Stimulated activated CD4-positive, alpha-beta T cell treated with anti-CD3 and anti-CD28 coated beads, Interleukin-4, amount 100 ng/mL, for 48 hours (primary cell): Measurements from ENCODE around the gene CPM.

Experiments
- DNase-seq, 2 donors: peaks; one replicate each; pipeline ENCODE4 v3.0.0-alpha.2; 2020; ENCODE audit warnings: low read depth in 2 of 2

The CPM gene

GRCh38 chr12:68904351-68904962, 28.5 kb downstream of the CPM start:
- DNase-seq, result no peak

- no peak for DNase-seq
Measured at GRCh38 chr12:68903511-68903910, 29.5 kb downstream of the CPM start.

DNA sequence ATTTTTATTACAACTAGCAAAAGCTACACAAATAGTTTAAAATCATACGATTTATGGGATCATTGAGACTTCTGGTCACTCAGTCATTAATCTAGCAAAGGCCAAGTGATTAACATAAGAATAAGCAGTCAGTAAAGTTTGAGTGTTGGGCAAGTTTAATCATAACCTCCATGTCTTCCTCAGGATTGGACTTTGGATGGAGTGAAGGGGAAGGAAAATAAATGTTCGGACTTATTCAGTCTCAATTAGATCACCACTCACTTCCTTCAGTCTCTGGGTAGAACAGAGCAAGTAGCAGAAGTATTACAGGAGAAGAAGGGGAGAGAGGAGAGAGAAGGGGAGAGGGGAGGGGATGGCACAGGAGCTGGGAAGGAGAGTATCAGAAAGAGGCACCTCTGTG, 31.4 kb downstream of the CPM start:
- DNase-seq, result no peak

DNA sequence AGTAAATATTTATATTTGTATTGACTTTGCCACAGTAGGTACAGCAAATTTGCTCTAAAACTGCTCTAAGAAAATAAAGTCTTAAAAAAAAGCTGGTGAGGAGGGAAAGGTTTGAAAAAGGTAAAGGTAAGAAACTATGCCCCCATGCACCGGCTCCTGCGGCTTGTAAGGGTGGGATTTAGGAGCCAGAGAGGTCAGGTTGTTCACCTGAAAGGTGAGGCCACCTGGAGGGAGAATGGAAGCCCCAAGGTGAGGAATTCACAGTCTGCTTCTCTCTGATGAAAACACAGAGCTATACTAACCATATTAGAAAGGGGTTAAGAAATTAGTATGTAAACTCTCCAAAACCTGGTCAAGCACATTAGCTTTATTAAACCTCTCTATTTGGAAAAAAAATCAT, 31.8 kb downstream of the CPM start:
- no peak for DNase-seq

DNA sequence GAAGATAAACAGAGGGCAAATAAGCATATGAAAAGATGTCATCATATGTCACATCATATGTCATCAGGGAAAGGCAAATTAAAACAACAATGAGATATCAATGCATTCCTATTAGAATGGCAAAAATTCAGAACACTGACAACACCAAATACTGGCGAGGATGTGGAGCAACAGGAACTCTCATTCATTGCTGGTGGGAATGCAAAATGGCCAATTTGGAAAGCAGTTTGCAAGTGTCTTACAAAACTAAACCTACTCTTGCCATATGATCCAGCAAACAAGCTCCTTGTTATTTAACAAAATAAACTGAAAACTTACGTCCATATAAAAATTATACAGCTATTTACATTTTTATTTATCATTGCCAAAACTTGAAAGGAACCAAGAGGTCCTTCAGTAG, 32.7 kb downstream of the CPM start:
- DNase-seq, result no peak

DNA sequence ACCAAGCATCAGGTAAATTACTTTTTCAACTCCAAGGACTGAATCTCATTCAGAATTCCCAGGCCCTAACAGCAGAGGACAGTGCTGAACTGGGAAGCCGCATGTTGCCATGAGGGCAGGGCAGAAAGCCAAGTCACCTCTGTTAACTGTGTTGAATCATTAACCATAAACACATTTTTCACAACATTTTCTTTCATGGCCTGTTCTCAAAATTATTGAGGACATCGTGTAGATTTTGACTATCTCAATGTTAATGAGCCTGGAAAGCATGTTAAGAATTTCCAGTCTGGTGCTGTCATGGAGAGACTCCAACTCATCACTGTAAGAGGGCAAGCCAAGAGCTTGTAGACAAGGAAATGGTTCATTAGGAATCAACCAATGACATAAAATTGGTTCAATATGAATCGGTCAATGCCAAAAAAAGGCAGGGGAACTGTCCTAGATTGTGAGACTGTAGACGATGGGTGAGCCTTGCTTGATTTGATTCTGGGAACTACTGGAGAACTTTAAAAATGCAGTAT, 33.7 kb downstream of the CPM start:
- no peak for DNase-seq

DNA sequence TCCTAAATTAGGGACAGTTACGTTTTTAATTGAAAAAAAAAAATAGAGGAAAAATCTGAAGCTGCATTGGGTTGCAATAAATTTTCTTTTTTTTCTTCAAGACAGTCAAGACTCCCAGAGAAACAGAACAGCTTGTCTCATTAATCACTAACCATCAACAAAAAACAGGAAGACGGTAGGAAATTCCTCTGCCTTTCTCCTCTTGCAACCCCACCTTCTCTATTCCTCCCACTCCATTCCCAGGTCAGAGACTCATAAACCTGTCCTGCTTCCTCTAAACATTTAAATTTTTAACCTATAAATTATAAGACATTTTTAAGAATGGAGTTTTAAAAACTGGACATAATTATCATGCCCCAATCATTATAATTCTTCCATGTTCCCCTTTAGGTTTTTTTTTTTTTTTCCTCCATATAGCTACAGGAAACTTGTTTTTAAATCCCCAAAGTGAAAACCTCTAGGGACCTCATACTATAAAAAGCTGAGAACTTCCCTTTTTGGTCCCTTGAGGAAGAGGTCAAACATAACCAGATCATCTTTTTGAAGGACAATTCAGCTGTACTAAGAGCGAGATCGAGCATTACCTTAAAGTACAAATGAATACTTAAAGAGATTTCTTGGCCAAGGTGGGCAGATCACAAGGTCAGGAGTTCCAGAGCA, 36.0 kb downstream of the CPM start:
- no peak for DNase-seq

GRCh38 chr12:68894276-68894855, 38.6 kb downstream of the CPM start:
- DNase-seq, result no peak

DNA sequence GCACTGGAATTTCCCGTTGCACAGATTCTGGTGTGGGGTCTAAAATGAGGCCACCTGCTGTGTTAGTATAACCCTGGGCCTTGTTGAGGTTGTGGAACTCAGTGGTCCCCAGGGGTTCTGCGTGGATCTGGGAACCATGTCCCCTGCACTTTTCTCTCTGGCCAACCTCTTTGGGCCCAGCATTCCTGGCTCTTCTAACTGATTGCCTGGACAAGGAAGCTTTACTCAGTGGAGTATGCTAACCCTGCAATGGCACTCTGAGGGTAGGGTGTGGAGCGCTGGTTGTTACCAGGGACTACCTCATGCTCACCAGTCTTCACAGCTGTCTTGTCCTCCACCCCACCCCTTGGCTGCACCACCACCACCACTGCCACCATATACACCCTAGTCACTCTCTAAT, 39.2 kb downstream of the CPM start:
- no peak for DNase-seq

DNA sequence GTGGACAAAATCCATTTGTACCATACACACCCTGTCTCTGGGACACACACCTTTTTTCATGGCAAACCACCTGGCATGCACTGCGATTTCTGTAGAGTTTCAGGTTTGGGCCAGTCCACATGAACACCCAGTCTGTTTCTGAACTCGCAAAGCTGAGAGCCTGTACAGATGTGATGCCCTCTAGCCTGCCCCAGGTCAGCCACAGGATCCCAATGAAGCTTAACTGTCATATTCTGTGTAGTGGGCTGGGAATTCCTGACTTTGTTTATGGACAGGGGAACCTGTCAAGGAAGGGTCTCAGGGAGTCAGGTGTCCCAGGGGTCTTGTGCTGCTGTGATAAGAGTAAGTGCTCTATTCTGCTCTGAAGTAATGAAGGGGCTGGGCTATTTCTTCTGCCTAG, 39.8 kb downstream of the CPM start:
- no peak for DNase-seq

GRCh38 chr12:68891141-68891540, 41.8 kb downstream of the CPM start:
- DNase-seq, result no peak

DNA sequence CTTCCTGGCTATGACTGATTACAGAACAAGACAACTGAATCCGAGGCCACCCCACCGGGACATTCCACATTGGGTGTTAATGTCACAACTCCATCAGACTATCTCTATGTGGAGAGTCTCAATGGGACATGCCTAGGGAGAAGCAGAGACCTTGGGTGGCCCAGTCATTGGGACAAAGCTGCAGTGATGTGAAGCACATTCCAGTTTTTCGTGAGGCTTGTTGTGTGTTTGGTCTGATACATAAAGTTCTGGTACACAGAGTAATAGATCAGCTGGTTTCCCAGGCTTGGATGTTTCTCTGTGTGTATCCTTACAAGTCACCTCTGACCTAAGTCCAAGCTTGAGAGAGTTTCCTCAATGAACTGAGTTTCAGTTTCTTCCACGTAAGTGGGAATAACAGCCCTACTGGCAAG, 42.3 kb downstream of the CPM start:
- no peak for DNase-seq

DNA sequence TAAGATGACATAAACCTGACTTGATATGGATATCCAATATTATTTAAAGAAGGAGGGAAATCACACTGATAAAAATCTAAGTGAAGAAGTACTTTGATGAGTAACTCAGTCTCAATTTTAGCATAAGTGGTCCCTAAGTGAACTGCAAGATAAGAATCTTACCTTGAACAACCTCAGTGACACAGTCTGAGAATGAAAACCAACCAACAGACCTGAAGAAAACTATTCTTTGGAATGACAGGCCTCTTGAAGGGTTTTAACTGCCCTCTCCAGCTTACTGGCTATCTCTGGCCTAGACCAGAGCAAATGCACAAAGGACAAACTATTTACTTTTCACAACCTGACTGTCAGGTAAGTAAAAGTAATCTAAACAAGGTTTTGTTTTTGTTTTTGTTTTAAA, 44.7 kb downstream of the CPM start:
- no peak for DNase-seq

DNA sequence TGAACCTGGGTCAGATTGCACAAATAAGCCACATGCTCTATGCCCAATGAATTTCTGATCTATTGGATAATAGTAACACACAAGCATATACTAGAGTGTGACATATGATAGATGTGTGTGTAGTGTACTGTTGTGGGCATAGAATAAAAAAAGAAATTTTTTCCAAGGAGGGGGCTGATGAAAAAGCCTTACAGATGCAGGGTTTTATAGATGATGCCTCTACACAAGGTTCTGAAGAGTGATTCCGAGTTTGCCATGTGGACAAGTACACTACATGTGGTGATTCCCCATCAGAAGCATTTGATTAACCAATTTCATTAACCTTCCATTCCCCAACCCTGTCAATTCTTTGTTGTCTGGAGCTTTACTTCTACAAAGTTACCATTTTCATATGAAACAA, 45.3 kb downstream of the CPM start:
- no peak for DNase-seq

- DNase-seq, result no peak
Measured at GRCh38 chr12:68886636-68887572, 46.1 kb downstream of the CPM start.

DNA sequence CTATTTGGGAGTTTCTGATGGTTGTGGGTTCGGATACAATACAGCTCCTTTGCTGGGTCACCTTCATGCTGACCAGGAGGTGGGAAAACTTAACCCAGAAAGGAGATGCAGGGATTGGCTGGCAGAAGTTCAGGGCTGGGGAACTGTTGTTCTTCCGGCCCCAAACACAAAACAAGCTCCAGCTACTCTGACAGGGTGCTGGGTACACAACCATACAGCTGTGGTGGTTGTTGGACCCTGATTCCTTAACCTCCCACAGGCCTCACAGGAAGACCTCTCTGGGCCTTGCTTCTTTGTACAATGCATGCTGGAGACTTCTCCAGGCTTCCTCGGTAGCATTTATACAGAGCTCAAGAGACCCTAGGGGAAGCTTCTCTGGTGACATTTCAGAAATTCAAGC, 47.6 kb downstream of the CPM start:
- DNase-seq, result no peak

DNA sequence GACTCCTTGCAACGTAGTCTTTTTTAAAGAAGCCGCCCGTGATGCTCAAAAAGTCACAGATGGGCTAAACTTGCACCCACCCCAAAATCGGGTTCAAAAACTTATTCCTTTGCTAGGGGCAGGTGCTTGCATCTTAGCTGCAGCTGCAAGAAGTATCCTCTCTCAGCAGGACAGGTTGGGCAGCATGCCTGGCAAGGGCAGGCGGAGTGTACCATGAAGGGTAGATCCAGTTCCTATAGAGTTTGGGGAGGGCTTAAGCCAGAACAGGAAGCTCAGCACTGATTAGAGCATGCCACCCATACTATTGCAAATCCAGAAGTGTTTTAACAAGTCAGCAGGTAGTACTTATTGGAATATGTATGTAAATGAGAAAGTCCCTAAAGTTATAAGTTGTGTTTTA, 48.7 kb downstream of the CPM start:
- no peak for DNase-seq

DNA sequence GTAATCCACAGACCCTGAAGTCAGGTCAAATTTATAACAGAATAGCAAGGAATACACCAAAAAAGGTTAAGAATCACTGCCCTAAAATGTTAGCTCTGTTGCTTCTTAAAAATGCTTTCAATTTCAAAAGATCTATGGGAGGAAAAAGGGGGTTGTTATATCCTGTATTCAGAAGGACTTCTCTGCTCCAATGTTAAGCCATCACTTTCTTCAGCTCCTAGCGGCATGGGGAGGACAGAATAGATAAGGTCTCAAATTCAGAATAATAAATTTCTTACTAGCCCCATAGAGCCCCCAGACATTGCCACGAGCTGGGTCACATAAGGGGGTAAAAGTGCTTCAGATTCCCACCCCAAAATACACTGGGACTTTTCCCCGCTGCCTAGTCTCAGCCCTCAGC, 49.8 kb downstream of the CPM start:
- DNase-seq, result no peak

GRCh38 chr12:68882251-68882964, 50.6 kb downstream of the CPM start:
- no peak for DNase-seq

DNA sequence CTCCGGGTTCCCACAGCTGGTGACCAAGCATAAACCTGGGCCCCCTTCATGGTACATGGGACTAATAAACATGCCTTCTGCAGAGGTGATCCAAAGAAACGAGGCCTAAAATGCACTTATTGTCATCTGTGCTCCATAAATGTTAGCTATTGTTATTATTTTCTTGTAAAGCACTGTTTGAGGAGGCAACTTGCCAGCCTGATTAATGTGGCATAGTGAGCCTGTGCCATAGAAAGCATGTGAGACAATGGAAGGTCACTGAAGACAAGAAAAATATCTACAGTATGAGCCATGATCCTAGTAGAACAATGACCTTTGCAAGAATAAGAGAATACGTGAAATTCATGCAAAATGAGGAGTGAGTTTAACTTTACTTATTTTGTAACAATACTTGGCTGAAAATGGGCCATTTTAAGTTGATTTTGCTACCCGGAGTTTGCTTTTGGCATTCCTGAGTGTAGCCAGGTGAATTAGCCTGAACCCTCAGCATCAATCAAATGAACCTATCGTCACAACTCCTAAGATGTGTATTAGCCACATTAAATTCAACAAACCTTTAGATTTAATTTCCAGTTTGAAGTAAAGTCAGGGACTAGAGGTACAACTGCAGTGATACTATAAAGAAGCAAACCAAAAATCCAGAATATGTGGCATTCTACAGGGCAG, 52.2 kb downstream of the CPM start:
- no peak for DNase-seq

DNA sequence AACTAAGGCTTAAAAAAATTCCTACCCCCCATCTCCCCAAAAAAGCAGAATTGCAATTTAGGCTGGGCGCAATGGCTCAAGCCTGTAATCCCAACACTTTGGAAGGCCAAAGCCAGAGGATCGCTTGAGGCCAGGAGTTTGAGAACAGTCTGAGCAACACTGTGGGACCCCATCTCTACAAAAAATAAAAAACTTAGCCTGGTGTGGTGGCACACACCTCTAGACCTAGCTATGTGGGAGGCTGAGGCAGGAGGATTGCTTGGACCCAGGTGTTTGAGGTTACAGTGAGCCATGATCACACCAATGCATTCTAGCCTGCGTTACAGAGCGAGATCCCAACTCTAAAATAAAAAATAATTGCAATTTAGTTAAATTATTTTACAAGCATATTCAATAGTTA, 54.1 kb downstream of the CPM start:
- no peak for DNase-seq
